ENCODE data around the gene HCST.

GRCh38 chr19:35859414-35859813 lies 42.9 kb upstream of the HCST start:
- TF ChIP-seq, protein P1, sequence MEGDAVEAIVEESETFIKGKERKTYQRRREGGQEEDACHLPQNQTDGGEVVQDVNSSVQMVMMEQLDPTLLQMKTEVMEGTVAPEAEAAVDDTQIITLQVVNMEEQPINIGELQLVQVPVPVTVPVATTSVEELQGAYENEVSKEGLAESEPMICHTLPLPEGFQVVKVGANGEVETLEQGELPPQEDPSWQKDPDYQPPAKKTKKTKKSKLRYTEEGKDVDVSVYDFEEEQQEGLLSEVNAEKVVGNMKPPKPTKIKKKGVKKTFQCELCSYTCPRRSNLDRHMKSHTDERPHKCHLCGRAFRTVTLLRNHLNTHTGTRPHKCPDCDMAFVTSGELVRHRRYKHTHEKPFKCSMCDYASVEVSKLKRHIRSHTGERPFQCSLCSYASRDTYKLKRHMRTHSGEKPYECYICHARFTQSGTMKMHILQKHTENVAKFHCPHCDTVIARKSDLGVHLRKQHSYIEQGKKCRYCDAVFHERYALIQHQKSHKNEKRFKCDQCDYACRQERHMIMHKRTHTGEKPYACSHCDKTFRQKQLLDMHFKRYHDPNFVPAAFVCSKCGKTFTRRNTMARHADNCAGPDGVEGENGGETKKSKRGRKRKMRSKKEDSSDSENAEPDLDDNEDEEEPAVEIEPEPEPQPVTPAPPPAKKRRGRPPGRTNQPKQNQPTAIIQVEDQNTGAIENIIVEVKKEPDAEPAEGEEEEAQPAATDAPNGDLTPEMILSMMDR (IDR thresholded peaks at IDR 0.05): no peak
- no peak for TF ChIP-seq POLR2A (IDR thresholded peaks at IDR 0.05)
- TF ChIP-seq EP300 (IDR thresholded peaks at IDR 0.05): no peak
